HG03520 (cell line): ENCODE measurements around the gene REPS1.

ENCODE experiments used
- ATAC-seq: cut with Tn5 transposase; IDR thresholded peaks from one replicate; pipeline ENCODE4 v1.9.1; 2021; ENCODE audit warnings: mild to moderate bottlenecking, moderate library complexity; ENCODE audit not compliant: unreplicated experiment

Gene REPS1

GRCh38 chr6:138973466-138974153, 14.4 kb downstream of the REPS1 start:
- ATAC-seq: no peak

GRCh38 chr6:138972226-138972665, 15.8 kb downstream of the REPS1 start:
- no peak for ATAC-seq

GRCh38 chr6:138971601-138972000, 16.5 kb downstream of the REPS1 start:
- no peak for ATAC-seq

- no peak for ATAC-seq
Measured at GRCh38 chr6:138970856-138971425, 17.1 kb downstream of the REPS1 start.

- ATAC-seq: no peak
Measured at GRCh38 chr6:138970159-138970558, 17.9 kb downstream of the REPS1 start.

- ATAC-seq: no peak
Measured at GRCh38 chr6:138966870-138967269, 21.2 kb downstream of the REPS1 start.

GRCh38 chr6:138965971-138966370, 22.1 kb downstream of the REPS1 start:
- ATAC-seq: no peak

- no peak for ATAC-seq
Measured at GRCh38 chr6:138965291-138965874, 22.7 kb downstream of the REPS1 start.

- no peak for ATAC-seq
Measured at GRCh38 chr6:138964012-138964411, 24.0 kb downstream of the REPS1 start.

- ATAC-seq: no peak
Measured at GRCh38 chr6:138963531-138963930, 24.5 kb downstream of the REPS1 start.

GRCh38 chr6:138963119-138963518, 24.9 kb downstream of the REPS1 start:
- no peak for ATAC-seq

GRCh38 chr6:138959521-138959920, 28.5 kb downstream of the REPS1 start:
- ATAC-seq: no peak

GRCh38 chr6:138958595-138958994, 29.5 kb downstream of the REPS1 start:
- no peak for ATAC-seq

- no peak for ATAC-seq
Measured at GRCh38 chr6:138957903-138958302, 30.1 kb downstream of the REPS1 start.

- no peak for ATAC-seq
Measured at GRCh38 chr6:138957484-138957883, 30.6 kb downstream of the REPS1 start.

GRCh38 chr6:138956244-138956924, 31.7 kb downstream of the REPS1 start:
- no peak for ATAC-seq

GRCh38 chr6:138955262-138955661, 32.8 kb downstream of the REPS1 start:
- no peak for ATAC-seq

- no peak for ATAC-seq
Measured at GRCh38 chr6:138953451-138953850, 34.6 kb downstream of the REPS1 start.

GRCh38 chr6:138948546-138949179, 39.4 kb downstream of the REPS1 start:
- ATAC-seq: no peak

- no peak for ATAC-seq
Measured at GRCh38 chr6:138948004-138948403, 40.0 kb downstream of the REPS1 start.

- no peak for ATAC-seq
Measured at GRCh38 chr6:138945354-138945753, 42.7 kb downstream of the REPS1 start.
